HFFc6 (cell line): Measurements from ENCODE around the gene KIAA1191. TPM values are rescaled to one million over a fixed set of nuclear protein-coding genes. Genes with fewer than 3 reads are reported as not detected.

Source experiments
- DNase-seq: peaks from one replicate; pipeline ENCODE4 v3.0.0-alpha.2; 2018
- H3K27ac Mint-ChIP-seq: 2 replicates; pipeline ENCODE4 v1.8.0; 2020; ENCODE audit warnings: mild to moderate bottlenecking, mixed read lengths
- H3K27me3 Mint-ChIP-seq: 2 replicates; pipeline ENCODE4 v1.8.0; 2021; ENCODE audit warnings: mild to moderate bottlenecking, moderate library complexity, mixed read lengths; ENCODE audit not compliant: insufficient read depth
- H3K36me3 Mint-ChIP-seq: 2 replicates; pipeline ENCODE4 v1.8.0; 2021; ENCODE audit warnings: low read depth, mixed read lengths
- H3K4me1 Mint-ChIP-seq: 2 replicates; pipeline ENCODE4 v1.8.0; 2020; ENCODE audit warnings: low read depth, mixed read lengths
- H3K4me3 Mint-ChIP-seq: 2 replicates; pipeline ENCODE4 v1.8.0; 2020; ENCODE audit warnings: mild to moderate bottlenecking, moderate library complexity, mixed read lengths
- H3K9me3 Mint-ChIP-seq: 2 replicates; pipeline ENCODE4 v1.8.0; 2020; ENCODE audit warnings: mild to moderate bottlenecking, mixed read lengths
- CTCF ChIP-seq: fragments of 200-600 bp; sonication (generic); IDR thresholded peaks from 2 replicates; pipeline ENCODE4 v1.5.0; 2021; ENCODE audit warnings: antibody characterized with exemption, mild to moderate bottlenecking
- total RNA-seq, 6 experiments: library from RNA; stranded (reverse); fragmentation: NEBNext Ultra II Directional; extraction: Animal tissue kit (Norgen Biotek cat#: 25700); gene quantifications; 2 replicates in 1 of 6; 3 replicates in 5 of 6; pipeline ENCODE4 v1.2.3, GENCODE V29; 2021

Gene KIAA1191
- total RNA-seq, 6 experiments from 2014 or later, result 82.4 to 111 (median 95.6) TPM

DNA sequence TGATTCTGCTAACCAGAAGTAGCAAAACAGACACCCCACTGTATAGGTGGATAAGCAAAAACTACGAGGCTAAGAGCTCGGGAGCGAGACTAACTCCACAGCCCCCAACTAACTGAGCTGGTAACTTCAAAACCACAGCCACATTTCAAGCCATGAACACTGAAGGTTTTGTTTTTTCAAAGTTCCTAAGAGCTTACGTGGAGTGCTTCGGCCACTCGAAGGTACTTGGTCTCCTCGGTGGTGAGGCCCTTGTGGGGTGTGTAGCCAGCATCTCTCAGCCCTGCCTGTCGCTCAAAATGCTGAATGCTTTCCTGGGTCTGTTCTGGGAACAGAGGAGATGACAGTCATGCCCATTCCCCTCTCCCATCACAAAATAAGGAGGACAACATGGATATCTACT is 11.1 kb downstream of the KIAA1191 start:
- DNase-seq, result no peak

DNA sequence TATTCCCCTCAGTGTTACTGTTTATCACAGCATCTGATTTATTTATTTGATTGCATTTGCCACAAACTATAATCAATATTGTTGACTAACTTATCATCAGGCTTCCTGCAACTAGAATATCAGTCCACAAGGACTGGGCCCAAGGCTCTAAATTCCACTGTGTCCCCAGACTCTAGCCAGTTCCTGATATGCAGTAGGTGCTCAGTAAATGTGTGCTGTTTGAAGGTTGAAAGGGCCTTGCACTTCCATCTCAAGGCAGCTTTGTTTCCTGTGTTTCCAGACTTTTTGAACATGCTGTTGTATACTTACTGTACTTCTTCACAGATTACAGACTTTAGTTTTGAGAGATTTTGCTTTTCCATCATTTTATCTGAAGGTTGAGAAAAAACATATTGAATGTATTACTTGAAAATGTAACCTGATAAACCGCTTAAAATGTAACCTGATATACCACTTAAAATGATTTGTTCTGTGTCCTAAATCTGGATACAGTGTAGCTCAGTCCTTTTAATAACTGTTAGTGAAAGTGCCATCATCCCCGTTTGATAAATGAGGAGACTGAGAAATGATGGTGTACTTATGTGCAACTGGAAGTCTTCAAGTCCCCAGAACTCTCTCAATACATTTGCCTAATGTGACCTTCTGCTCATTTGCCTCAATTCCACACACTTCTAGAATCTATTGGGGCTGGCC is 18.7 kb downstream of the KIAA1191 start:
- peaks cover 13% of the 10 kb centered on the region for H3K36me3 Mint-ChIP-seq
- TF ChIP-seq CTCF, result no peak
- no peaks in the 10 kb centered on the region for H3K9me3 Mint-ChIP-seq
- H3K27me3 Mint-ChIP-seq, result peaks cover 2% of the 10 kb centered on the region
- no peaks in the 10 kb centered on the region for H3K4me1 Mint-ChIP-seq
- no peak overlapping the region for H3K27ac Mint-ChIP-seq
- DNase-seq, result no peak
- no peak overlapping the region for H3K4me3 Mint-ChIP-seq

More for the DNA sequence above, 11.1 kb downstream of the KIAA1191 start:
- H3K27ac Mint-ChIP-seq, result no peak overlapping the region; the same call in 1 of the 2 replicates
- no peaks in the 10 kb centered on the region for H3K9me3 Mint-ChIP-seq
- no peak overlapping the region for H3K4me3 Mint-ChIP-seq
- H3K36me3 Mint-ChIP-seq, result peaks cover 64% of the 10 kb centered on the region
- no peak for TF ChIP-seq CTCF
- peaks cover 12% of the 10 kb centered on the region for H3K4me1 Mint-ChIP-seq
- H3K27me3 Mint-ChIP-seq, result no peaks in the 10 kb centered on the region; the same call in 1 of the 2 replicates

- Mint-ChIP-seq H3K27ac (no peak overlapping the region), H3K9me3 (no peaks in the 10 kb centered on the region)
Measured at GRCh38 chr5:176342158-176342483, 19.4 kb downstream of the KIAA1191 start.

GRCh38 chr5:176341325-176342157 is 20.0 kb downstream of the KIAA1191 start:
- Mint-ChIP-seq H3K27ac (no peak overlapping the region), H3K27me3 (peaks cover 2% of the 10 kb centered on the region), H3K36me3 (peaks cover 14% of the 10 kb centered on the region), H3K4me1 (no peaks in the 10 kb centered on the region), H3K9me3 (no peaks in the 10 kb centered on the region), H3K4me3 (no peak overlapping the region)
- TF ChIP-seq CTCF, result no peak
- DNase-seq, result no peak

More at GRCh38 chr5:176342158-176342483, 19.4 kb downstream of the KIAA1191 start:
- peaks cover 2% of the 10 kb centered on the region for H3K27me3 Mint-ChIP-seq
- H3K4me1 Mint-ChIP-seq, result no peaks in the 10 kb centered on the region
- H3K4me3 Mint-ChIP-seq, result no peak overlapping the region
- no peak for DNase-seq
- peaks cover 11% of the 10 kb centered on the region for H3K36me3 Mint-ChIP-seq
- no peak for TF ChIP-seq CTCF

DNA sequence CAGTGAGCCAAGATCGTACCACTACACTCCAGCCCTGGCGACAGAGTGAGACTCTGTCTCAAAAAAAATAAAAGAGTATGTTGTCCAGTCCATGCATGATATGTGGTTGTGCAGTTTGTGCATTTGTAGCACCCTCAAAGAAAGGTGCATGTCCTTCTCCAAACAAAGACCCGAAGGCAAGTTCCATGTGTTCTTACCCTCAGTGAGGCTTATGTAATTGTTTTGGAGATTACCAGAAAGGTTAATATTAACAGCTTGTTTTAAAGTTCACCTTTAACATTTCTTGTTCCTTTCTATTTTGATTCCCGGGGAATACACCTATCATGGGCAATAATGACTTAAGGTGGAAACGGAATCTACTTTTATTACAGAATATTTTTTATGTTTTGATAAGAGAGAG is 22.3 kb downstream of the KIAA1191 start:
- peaks cover 7% of the 10 kb centered on the region for H3K36me3 Mint-ChIP-seq
- no peak overlapping the region for H3K27ac Mint-ChIP-seq
- no peak overlapping the region for H3K4me3 Mint-ChIP-seq
- DNase-seq, result no peak
- TF ChIP-seq CTCF, result no peak
- H3K4me1 Mint-ChIP-seq, result no peaks in the 10 kb centered on the region
- peaks cover 2% of the 10 kb centered on the region for H3K27me3 Mint-ChIP-seq
- H3K9me3 Mint-ChIP-seq, result no peaks in the 10 kb centered on the region
